ENCODE data around the gene CYP27B1. TPM values are rescaled to one million over a fixed set of nuclear protein-coding genes. Genes with fewer than 3 reads are reported as not detected.

The CYP27B1 gene
- total and polyA plus RNA-seq, 10 donors: 0.20 to 1.5 (median 0.47) TPM

DNA sequence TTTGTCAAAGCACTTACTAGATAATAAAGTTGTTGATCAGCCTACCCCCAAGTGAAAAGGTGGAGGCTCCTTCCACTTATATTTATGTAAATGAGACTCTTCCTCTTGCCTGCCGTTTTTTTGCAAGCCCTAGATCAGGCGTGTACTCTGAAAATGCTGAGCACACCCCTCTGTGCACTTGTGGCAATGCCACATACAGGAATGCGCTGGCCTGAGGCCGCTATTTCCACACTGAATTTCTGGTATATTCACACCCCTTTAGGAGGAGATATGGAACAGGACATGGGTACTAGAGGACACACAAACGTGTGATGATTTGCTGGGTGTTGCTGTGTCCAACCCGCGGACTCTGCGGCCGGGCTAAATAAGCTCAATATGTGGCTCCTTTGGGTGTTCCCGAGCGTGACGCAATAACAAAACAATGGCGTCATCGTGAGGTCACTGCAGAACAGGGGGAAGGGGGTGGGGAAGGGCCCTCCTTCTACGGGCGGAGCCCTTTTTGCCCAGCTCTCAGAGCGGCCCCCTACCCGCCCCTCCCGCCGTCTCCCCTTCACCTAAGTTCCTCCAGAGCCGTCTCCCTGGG, 22.6 kb downstream of the CYP27B1 start:
- Histone ChIP-seq H3K27me3 (replicated peaks in 1 of 7) (peaks cover 0 to 9% (median 0%) of the 10 kb centered on the region in 7 donors), H3K4me1 (peaks cover 18 to 67% (median 55%) of the 10 kb centered on the region in 6 donors), H3K9me3 (no peaks in the 10 kb centered on the region), H3K4me3 (peak overlapping the region; percentile 42 to 78 (median 63)), H3K27ac (peak overlapping the region; percentile 86 to 94 (median 92)), H3K36me3 (peaks cover 0 to 44% (median 27%) of the 10 kb centered on the region in 6 donors)
- TF ChIP-seq, protein P1, sequence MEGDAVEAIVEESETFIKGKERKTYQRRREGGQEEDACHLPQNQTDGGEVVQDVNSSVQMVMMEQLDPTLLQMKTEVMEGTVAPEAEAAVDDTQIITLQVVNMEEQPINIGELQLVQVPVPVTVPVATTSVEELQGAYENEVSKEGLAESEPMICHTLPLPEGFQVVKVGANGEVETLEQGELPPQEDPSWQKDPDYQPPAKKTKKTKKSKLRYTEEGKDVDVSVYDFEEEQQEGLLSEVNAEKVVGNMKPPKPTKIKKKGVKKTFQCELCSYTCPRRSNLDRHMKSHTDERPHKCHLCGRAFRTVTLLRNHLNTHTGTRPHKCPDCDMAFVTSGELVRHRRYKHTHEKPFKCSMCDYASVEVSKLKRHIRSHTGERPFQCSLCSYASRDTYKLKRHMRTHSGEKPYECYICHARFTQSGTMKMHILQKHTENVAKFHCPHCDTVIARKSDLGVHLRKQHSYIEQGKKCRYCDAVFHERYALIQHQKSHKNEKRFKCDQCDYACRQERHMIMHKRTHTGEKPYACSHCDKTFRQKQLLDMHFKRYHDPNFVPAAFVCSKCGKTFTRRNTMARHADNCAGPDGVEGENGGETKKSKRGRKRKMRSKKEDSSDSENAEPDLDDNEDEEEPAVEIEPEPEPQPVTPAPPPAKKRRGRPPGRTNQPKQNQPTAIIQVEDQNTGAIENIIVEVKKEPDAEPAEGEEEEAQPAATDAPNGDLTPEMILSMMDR (IDR thresholded peaks at IDR 0.05 in 8 of 11, conservative IDR thresholded peaks at IDR 0.05 in 3 of 11): no peak
- no peak for TF ChIP-seq POLR2A (IDR thresholded peaks at IDR 0.05)
- no peak for TF ChIP-seq POLR2AphosphoS5 (IDR thresholded peaks at IDR 0.05)
- peak; percentile 90 for DNase-seq
- intact Hi-C loops (cut with DNase I; ENCODE audit: low total_unique reads): no loop called here
- 7 to 12% (median 10%) methylated on average over 21 of the region's 21 CpGs for WGBS, 5 donors

DNA sequence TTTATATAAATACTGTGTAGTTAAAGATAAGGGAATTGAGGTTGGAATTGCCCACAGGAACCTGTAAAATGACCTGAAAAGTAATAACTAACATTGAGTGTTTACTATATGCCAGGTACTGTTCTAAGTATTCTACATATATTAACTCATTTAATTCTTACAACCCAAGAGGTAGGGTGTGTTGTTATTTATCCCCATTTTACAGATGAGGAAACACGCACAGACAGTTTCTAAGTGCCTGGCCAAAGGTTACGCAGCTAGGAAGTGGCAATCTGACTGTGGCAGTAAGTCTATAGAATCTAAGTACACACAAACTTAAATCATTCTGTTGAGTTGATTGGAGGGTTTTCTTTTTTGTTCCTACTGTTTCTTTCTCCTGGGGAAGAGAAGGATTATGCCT, 23.1 kb downstream of the CYP27B1 start:
- 73 to 92% (median 74%) methylated on average over 2 of the region's 2 CpGs for WGBS, 5 donors
- Histone ChIP-seq H3K27me3 (replicated peaks in 1 of 7) (peaks cover 0 to 14% (median under 1%) of the 10 kb centered on the region in 7 donors), H3K27ac (peak overlapping the region in 5 of 8 donors; percentile 86 to 94 (median 92)), H3K9me3 (no peaks in the 10 kb centered on the region), H3K4me1 (peaks cover 18 to 71% (median 61%) of the 10 kb centered on the region in 6 donors), H3K36me3 (peaks cover 0 to 44% (median 22%) of the 10 kb centered on the region in 6 donors), H3K4me3 (peak overlapping the region in 1 of 8 donors; percentile 78)
- TF ChIP-seq POLR2AphosphoS5 (IDR thresholded peaks at IDR 0.05) (no peak), POLR2A (IDR thresholded peaks at IDR 0.05) (no peak)
- TF ChIP-seq, protein P1 (IDR thresholded peaks at IDR 0.05 in 8 of 11, conservative IDR thresholded peaks at IDR 0.05 in 3 of 11): no peak
- no peak for DNase-seq
- intact Hi-C loops (cut with DNase I; ENCODE audit: low total_unique reads): no loop called here

DNA sequence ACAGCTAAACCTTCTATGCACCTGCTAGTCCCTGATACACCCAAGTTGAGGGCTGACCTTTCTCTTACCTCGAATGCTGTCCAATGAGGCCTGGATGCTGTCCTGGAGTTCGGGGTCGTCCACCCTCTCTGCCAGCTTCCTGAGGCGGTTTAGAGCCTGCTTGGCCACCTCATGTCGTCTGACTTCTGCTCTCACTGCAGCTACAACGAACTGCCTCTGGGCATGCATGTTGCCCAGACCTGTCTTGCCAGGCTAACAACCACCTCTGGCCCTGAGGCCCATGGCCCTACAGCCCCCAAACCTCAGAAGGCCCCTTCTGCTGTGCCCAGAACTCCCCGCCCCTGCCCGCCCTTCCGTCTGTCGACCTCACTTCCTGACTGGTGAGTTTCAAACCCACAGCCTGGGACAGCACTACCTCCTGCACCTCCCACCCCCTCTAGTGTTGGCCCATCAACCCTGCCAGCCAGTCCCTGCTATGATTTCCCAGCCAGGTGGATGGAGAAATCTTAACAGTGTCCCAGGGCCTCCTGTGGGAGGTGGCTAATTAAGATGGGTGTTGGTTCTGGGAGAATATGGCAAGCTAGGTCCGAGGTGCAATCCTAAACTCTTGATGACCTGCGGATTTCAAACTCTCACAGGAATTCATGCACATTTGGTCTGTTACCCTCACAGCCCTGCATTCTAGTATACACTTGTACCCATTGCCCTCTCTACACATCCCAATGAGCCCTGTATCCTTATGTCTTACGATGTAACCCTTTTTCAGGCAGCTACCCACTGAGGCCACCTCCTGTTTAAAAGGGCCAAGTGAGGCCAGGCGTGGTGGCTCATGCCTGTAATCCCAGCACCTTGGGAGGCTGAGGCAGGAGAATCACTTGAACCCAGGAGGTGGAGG, 24.8 kb downstream of the CYP27B1 start:
- no peak for TF ChIP-seq POLR2A (IDR thresholded peaks at IDR 0.05)
- TF ChIP-seq, protein P1 (IDR thresholded peaks at IDR 0.05 in 8 of 11, conservative IDR thresholded peaks at IDR 0.05 in 3 of 11): peak; percentile 16 to 74 (median 63)
- TF ChIP-seq POLR2AphosphoS5 (IDR thresholded peaks at IDR 0.05): peak; percentile 52 to 61 (median 56)
- peak overlapping the region; percentile 23 to 90 (median 82) for H3K27ac ChIP-seq
- intact Hi-C loops (cut with DNase I; ENCODE audit: low total_unique reads): no loop called here
- peak overlapping the region; percentile 33 to 76 (median 54) for H3K4me3 ChIP-seq
- 19 to 27% (median 26%) methylated on average over 14 of the region's 14 CpGs for WGBS, 5 donors
- DNase-seq: peak; percentile 95
- H3K27me3 ChIP-seq (replicated peaks in 1 of 7): peaks cover 0 to 31% (median 18%) of the 10 kb centered on the region in 7 donors
- no peaks in the 10 kb centered on the region for H3K9me3 ChIP-seq
- peaks cover 0 to 44% (median 16%) of the 10 kb centered on the region in 6 donors for H3K36me3 ChIP-seq
- H3K4me1 ChIP-seq: peaks cover 25 to 88% (median 72%) of the 10 kb centered on the region in 6 donors
